Smooth muscle cell (in vitro differentiated cells): ENCODE measurements around the gene IFIH1. TPM values are rescaled to one million over a fixed set of nuclear protein-coding genes. Genes with fewer than 3 reads are reported as not detected.
A peak's percentile ranks its signal among the peaks of the same experiment; 100 is the strongest.

Experiments used
- DNase-seq: peaks from one replicate; lab custom pipeline; 2025; ENCODE audit not compliant: unreplicated experiment; lab: John Stamatoyannopoulos, UW
- H2AFZ ChIP-seq: fragments of 200-600 bp; sonication (generic); 2 replicates; pipeline ENCODE4 v1.6.0; 2016; ENCODE audit warnings: antibody characterized with exemption, low read depth, mild to moderate bottlenecking
- H3F3A ChIP-seq: fragments of 200-600 bp; sonication (generic); 2 replicates; pipeline ENCODE4 v1.6.0; 2017; ENCODE audit warnings: antibody characterized with exemption, low read depth
- H3K27ac ChIP-seq: fragments of 200-600 bp; sonication (generic); 2 replicates; pipeline ENCODE4 v1.5.1; 2016; ENCODE audit warnings: low read depth, mild to moderate bottlenecking
- H3K27me3 ChIP-seq: fragments of 200-600 bp; sonication (generic); 2 replicates; pipeline ENCODE4 v1.6.1; 2016; ENCODE audit warnings: low read depth, mild to moderate bottlenecking
- H3K36me3 ChIP-seq: fragments of 200-600 bp; sonication (generic); 2 replicates; pipeline ENCODE4 v1.5.1; 2016; ENCODE audit warnings: low read depth
- H3K4me1 ChIP-seq: fragments of 200-600 bp; sonication (generic); 2 replicates; pipeline ENCODE4 v1.5.1; 2016; ENCODE audit warnings: low read depth
- H3K4me2 ChIP-seq: fragments of 200-600 bp; sonication (generic); 2 replicates; pipeline ENCODE4 v1.6.0; 2016; ENCODE audit warnings: mild to moderate bottlenecking
- H3K4me3 ChIP-seq: fragments of 200-600 bp; sonication (generic); 2 replicates; pipeline ENCODE4 v1.5.1; 2016; ENCODE audit warnings: mild to moderate bottlenecking
- H3K79me2 ChIP-seq: fragments of 200-600 bp; sonication (generic); 2 replicates; pipeline ENCODE4 v1.6.0; 2016; ENCODE audit warnings: low read depth, mild to moderate bottlenecking
- H3K9ac ChIP-seq: fragments of 200-600 bp; sonication (generic); 2 replicates; pipeline ENCODE4 v1.6.0; 2016; ENCODE audit warnings: low read depth
- H3K9me3 ChIP-seq: fragments of 200-600 bp; sonication (generic); replicated peaks from 2 replicates; pipeline ENCODE4 v1.5.1; 2016; ENCODE audit warnings: low read depth
- H4K20me1 ChIP-seq: fragments of 200-600 bp; sonication (generic); 2 replicates; pipeline ENCODE4 v1.6.0; 2016; ENCODE audit warnings: low read depth
- CTCF ChIP-seq: fragments of 200-600 bp; sonication (generic); IDR thresholded peaks from 2 replicates; pipeline ENCODE4 v1.5.1; 2017; ENCODE audit warnings: borderline replicate concordance, mild to moderate bottlenecking, antibody characterized with exemption; ENCODE audit not compliant: insufficient read depth, poor library complexity, severe bottlenecking
- WGBS: methylation state at CpG from one replicate; pipeline ENCODE4 v1.1.7; 2016; ENCODE audit warnings: low lambda C conversion rate; 5-methylcytosine and 5-hydroxymethylcytosine counted together
- polyA plus RNA-seq: library from polyadenylated mRNA; unstranded; fragments of >200 nt; fragmentation: Nextera tagmentation; extraction: Ambion mirVana; gene quantifications from 2 replicates; pipeline ENCODE4 v1.2.1, GENCODE V29; 2016
- total RNA-seq: library from RNA; depleted of rRNA; stranded (reverse); fragments of >200 nt; gene quantifications from 2 replicates; pipeline ENCODE4 v1.2.3, GENCODE V29; 2014

The IFIH1 gene
- total and polyA plus RNA-seq, 2 experiments from 2014 or later = 0.24 to 2.3 TPM

- no peak for DNase-seq
- no peak overlapping the region for H3K4me3 ChIP-seq
- TF ChIP-seq CTCF = no peak
- peak overlapping the region; percentile 42 for H3K9ac ChIP-seq
- no peak overlapping the region for H2AFZ ChIP-seq
- 21% methylated on average over 2 of the region's 2 CpGs for WGBS
- no peaks in the 10 kb centered on the region for H4K20me1 ChIP-seq
- no peaks in the 10 kb centered on the region for H3F3A ChIP-seq
- H3K27ac ChIP-seq = peak overlapping the region; percentile 89
- H3K79me2 ChIP-seq = no peaks in the 10 kb centered on the region
- peaks cover 12% of the 10 kb centered on the region for H3K4me1 ChIP-seq
- no peaks in the 10 kb centered on the region for H3K36me3 ChIP-seq
- H3K4me2 ChIP-seq = peak overlapping the region; percentile 52
- no peaks in the 10 kb centered on the region for H3K27me3 ChIP-seq
- H3K9me3 ChIP-seq = no peaks in the 10 kb centered on the region
Measured at GRCh38 chr2:162258686-162259085, 59.8 kb downstream of the IFIH1 start.

GRCh38 chr2:162258169-162258568, 60.3 kb downstream of the IFIH1 start:
- Histone ChIP-seq H3K4me1 (peaks cover 12% of the 10 kb centered on the region), H3K9me3 (no peaks in the 10 kb centered on the region), H3K4me2 (peak overlapping the region; percentile 52), H3K36me3 (no peaks in the 10 kb centered on the region), H3K27me3 (no peaks in the 10 kb centered on the region), H3K9ac (peak overlapping the region; percentile 42), H4K20me1 (no peaks in the 10 kb centered on the region), H3K27ac (peak overlapping the region; percentile 89), H2AFZ (no peak overlapping the region), H3K4me3 (no peak overlapping the region), H3K79me2 (no peaks in the 10 kb centered on the region), H3F3A (no peaks in the 10 kb centered on the region)
- WGBS = 53% methylated on average over 4 of the region's 4 CpGs
- no peak for DNase-seq
- peak; percentile 7 for TF ChIP-seq CTCF

- Histone ChIP-seq H3K9me3 (no peaks in the 10 kb centered on the region), H3K4me1 (peaks cover 12% of the 10 kb centered on the region), H3K27me3 (no peaks in the 10 kb centered on the region), H2AFZ (no peak overlapping the region), H3K36me3 (no peaks in the 10 kb centered on the region), H3F3A (no peaks in the 10 kb centered on the region), H3K9ac (no peak overlapping the region), H3K27ac (peak overlapping the region; percentile 89), H3K79me2 (no peaks in the 10 kb centered on the region), H3K4me3 (no peak overlapping the region), H3K4me2 (peak overlapping the region; percentile 5), H4K20me1 (no peaks in the 10 kb centered on the region)
- no peak for TF ChIP-seq CTCF
- no peak for DNase-seq
- 53% methylated on average over 1 of the region's 1 CpG for WGBS
Measured at GRCh38 chr2:162257425-162257824, 61.1 kb downstream of the IFIH1 start.

GRCh38 chr2:162256591-162256991, 61.9 kb downstream of the IFIH1 start:
- no peaks in the 10 kb centered on the region for H3F3A ChIP-seq
- no peak overlapping the region for H2AFZ ChIP-seq
- WGBS = 83% methylated on average over 2 of the region's 2 CpGs
- TF ChIP-seq CTCF = no peak
- peaks cover 12% of the 10 kb centered on the region for H3K4me1 ChIP-seq
- H3K27me3 ChIP-seq = no peaks in the 10 kb centered on the region
- no peak overlapping the region for H3K9ac ChIP-seq
- no peaks in the 10 kb centered on the region for H4K20me1 ChIP-seq
- H3K4me2 ChIP-seq = peak overlapping the region; percentile 5
- H3K27ac ChIP-seq = peak overlapping the region; percentile 89
- DNase-seq = no peak
- no peaks in the 10 kb centered on the region for H3K79me2 ChIP-seq
- no peak overlapping the region for H3K4me3 ChIP-seq
- H3K9me3 ChIP-seq = no peaks in the 10 kb centered on the region
- H3K36me3 ChIP-seq = no peaks in the 10 kb centered on the region
